GM23338 (cell line): ENCODE measurements around the gene TCF7L2. TPM values are rescaled to one million over a fixed set of nuclear protein-coding genes. Genes with fewer than 3 reads are reported as not detected.
A peak's percentile ranks its signal among the peaks of the same experiment; 100 is the strongest.

Experiments used
- ATAC-seq: fragments of 200-7000 bp; cut with Tn5 transposase; 3 replicates; pipeline ENCODE4 v1.9.1; 2020
- DNase-seq: peaks from one replicate; pipeline ENCODE4 v3.0.0-alpha.2; 2015; ENCODE audit warnings: low spot score
- H2AFZ ChIP-seq: fragments of 200-600 bp; sonication (generic); 2 replicates; pipeline ENCODE4 v1.8.0; 2016; ENCODE audit warnings: antibody characterized with exemption, mild to moderate bottlenecking, moderate library complexity
- H3F3A ChIP-seq: fragments of 200-600 bp; sonication (generic); replicated peaks from 2 replicates; pipeline ENCODE4 v1.8.0; 2017; ENCODE audit warnings: antibody characterized with exemption, mixed run types, low read depth
- H3K27ac ChIP-seq: fragments of 200-600 bp; sonication (generic); 2 replicates; pipeline ENCODE4 v1.6.1; 2016; ENCODE audit warnings: low read depth
- H3K27me3 ChIP-seq: fragments of 200-600 bp; sonication (generic); 2 replicates; pipeline ENCODE4 v1.8.0; 2016; ENCODE audit warnings: mild to moderate bottlenecking, mixed run types, moderate library complexity; ENCODE audit not compliant: insufficient read depth
- H3K36me3 ChIP-seq: fragments of 200-600 bp; sonication (generic); 2 replicates; pipeline ENCODE4 v1.8.0; 2016; ENCODE audit warnings: mild to moderate bottlenecking; ENCODE audit not compliant: insufficient read depth
- H3K4me1 ChIP-seq: fragments of 200-600 bp; sonication (generic); 2 replicates; pipeline ENCODE4 v1.8.0; 2016; ENCODE audit warnings: mild to moderate bottlenecking, moderate library complexity; ENCODE audit not compliant: insufficient read depth
- H3K4me2 ChIP-seq: fragments of 200-600 bp; sonication (generic); 2 replicates; pipeline ENCODE4 v1.7.1; 2017; ENCODE audit warnings: mixed run types
- H3K4me3 ChIP-seq: fragments of 200-600 bp; sonication (generic); 2 replicates; pipeline ENCODE4 v1.6.1; 2016; ENCODE audit warnings: mixed run types
- H3K79me2 ChIP-seq: fragments of 200-600 bp; sonication (generic); replicated peaks from 2 replicates; pipeline ENCODE4 v1.8.0; 2017; ENCODE audit warnings: mild to moderate bottlenecking; ENCODE audit not compliant: insufficient read depth
- H3K9me2 ChIP-seq: fragments of 200-600 bp; sonication (generic); 2 replicates; pipeline ENCODE4 v1.8.0; 2017; ENCODE audit not compliant: insufficient read depth
- H4K20me1 ChIP-seq: fragments of 200-600 bp; sonication (generic); replicated peaks from 2 replicates; pipeline ENCODE4 v1.8.0; 2017; ENCODE audit warnings: mild to moderate bottlenecking; ENCODE audit not compliant: insufficient read depth
- H3K27ac Mint-ChIP-seq: 2 replicates; pipeline ENCODE4 v1.8.0; 2020; ENCODE audit warnings: inconsistent platforms, mild to moderate bottlenecking, moderate library complexity, mixed read lengths
- H3K27me3 Mint-ChIP-seq: 3 replicates; pipeline ENCODE4 v1.8.0; 2022; ENCODE audit warnings: low read depth, mild to moderate bottlenecking, moderate library complexity, mixed read lengths, inconsistent platforms; ENCODE audit not compliant: insufficient read depth, poor library complexity
- H3K36me3 Mint-ChIP-seq: 3 replicates; pipeline ENCODE4 v1.8.0; 2021; ENCODE audit warnings: low read depth, mild to moderate bottlenecking, inconsistent platforms, moderate library complexity, mixed read lengths
- H3K4me1 Mint-ChIP-seq: 3 replicates; pipeline ENCODE4 v1.8.0; 2020; ENCODE audit warnings: mild to moderate bottlenecking, inconsistent platforms, mixed read lengths
- H3K4me3 Mint-ChIP-seq: 3 replicates; pipeline ENCODE4 v1.8.0; 2021; ENCODE audit warnings: moderate library complexity, mild to moderate bottlenecking, inconsistent platforms, mixed read lengths
- H3K9me3 Mint-ChIP-seq: 3 replicates; pipeline ENCODE4 v1.8.0; 2020; ENCODE audit warnings: moderate library complexity, mild to moderate bottlenecking, inconsistent platforms, mixed read lengths
- NANOG ChIP-seq: IDR thresholded peaks from 2 replicates; pipeline ENCODE4 v1.6.1; 2016; ENCODE audit warnings: antibody characterized with exemption, borderline replicate concordance
- STAT1 ChIP-seq: IDR thresholded peaks from one replicate; pipeline ENCODE4 v1.6.1; 2016; ENCODE audit warnings: antibody characterized with exemption; ENCODE audit not compliant: unreplicated experiment
- ZNF331 ChIP-seq: fragments of 250-450 bp; sonication (Bioruptor Pico); IDR thresholded peaks from 2 replicates; pipeline ENCODE4 v1.5.0; 2020; ENCODE audit warnings: low read depth, mild to moderate bottlenecking, moderate library complexity
- polyA plus RNA-seq: library from polyadenylated mRNA; unstranded; fragments of >200 nt; fragmentation: Nextera tagmentation; extraction: Ambion mirVana; gene quantifications from 2 replicates; pipeline ENCODE4 v1.2.1, GENCODE V29; 2016
- total RNA-seq: library from RNA; depleted of rRNA; stranded (reverse); fragments of >200 nt; shearing (Covaris generic); gene quantifications from 2 replicates; pipeline ENCODE4 v1.2.3, GENCODE V29; 2014
- TF ChIP-seq, protein P1 (sequence below): fragments of 250-450 bp; sonication (Bioruptor Pico); IDR thresholded peaks from 2 replicates; pipeline ENCODE4 v1.5.0; 2020; ENCODE audit warnings: mild to moderate bottlenecking, moderate library complexity
- TF ChIP-seq, protein P2 (sequence below), 2 experiments: fragments of 200-600 bp in 1 of 2; sonication (generic) in 1 of 2; conservative IDR thresholded peaks; 2 replicates each; pipeline versions ENCODE4 v1.5.1 to v1.6.1; 2016 to 2017; ENCODE audit warnings: antibody characterized with exemption in 2 of 2, low read depth in 2 of 2, mild to moderate bottlenecking in 2 of 2, moderate library complexity in 1 of 2

The TCF7L2 gene
- total and polyA plus RNA-seq, 2 experiments from 2014 or later = 32.2 to 80.8 TPM

DNA sequence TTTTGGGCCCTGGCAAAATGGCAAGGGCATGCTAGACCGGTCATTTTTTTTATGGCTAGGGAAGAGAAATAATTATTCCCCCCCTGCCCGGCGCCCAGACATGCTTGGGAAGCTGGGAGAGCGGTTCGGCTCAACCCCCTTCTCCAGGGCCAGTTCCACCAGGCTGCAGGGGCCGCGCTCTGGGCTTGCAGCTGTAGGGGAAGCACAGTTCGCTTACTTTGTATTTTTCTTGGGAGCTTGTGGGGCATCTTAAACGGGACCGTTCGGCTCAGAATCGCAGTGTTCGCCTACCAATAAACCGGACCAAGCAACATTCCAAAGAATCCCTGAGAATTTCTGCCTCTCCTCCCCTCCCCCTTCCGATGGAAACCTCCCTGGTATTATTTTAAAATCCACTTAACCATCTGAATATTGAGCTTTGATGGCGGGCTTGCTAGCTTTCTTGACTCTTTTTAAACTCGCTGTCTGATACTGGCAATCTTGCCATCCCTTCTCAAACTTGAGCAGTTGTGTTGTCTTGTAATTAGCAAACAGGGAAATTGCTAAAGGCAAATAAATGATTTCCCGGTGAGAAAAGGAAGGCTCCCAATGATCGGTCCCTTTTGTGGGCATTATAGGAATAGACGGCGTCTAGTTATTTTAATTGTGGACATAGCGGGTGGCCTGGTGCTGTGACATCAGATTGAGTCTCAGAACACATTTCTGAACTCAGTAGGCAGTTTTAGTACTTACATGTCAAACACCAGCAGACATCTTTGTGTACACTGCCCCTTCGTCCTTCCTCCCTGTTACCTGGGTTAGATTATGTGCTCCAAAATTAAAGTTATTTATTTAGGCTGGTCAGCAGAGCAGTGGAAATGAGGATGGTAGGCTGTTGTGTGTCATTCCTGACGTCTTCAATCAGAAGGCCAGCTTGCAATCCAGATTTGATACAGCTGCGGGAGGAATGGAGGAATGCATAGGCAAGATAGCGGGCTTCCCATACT, 3.4 kb downstream of the TCF7L2 start:
- H3K4me2 ChIP-seq = peak overlapping the region; percentile 95
- Mint-ChIP-seq H3K9me3 (peaks cover 3% of the 10 kb centered on the region; the same call in 1 of the 3 replicates), H3K27ac (peak overlapping the region; percentile 88), H3K4me1 (peaks cover 56% of the 10 kb centered on the region), H3K27me3 (peaks cover 11% of the 10 kb centered on the region), H3K36me3 (peaks cover 35% of the 10 kb centered on the region), H3K4me3 (peak overlapping the region; percentile 99)
- H3K27ac ChIP-seq = peak overlapping the region; percentile 98
- no peaks in the 10 kb centered on the region for H3K27me3 ChIP-seq
- ATAC-seq = peak; percentile 1; the same call in 1 of the 3 replicates
- peaks cover 43% of the 10 kb centered on the region for H3K4me1 ChIP-seq
- H3K36me3 ChIP-seq = no peaks in the 10 kb centered on the region
- no peaks in the 10 kb centered on the region for H4K20me1 ChIP-seq
- H3K9me2 ChIP-seq = no peaks in the 10 kb centered on the region
- H3K4me3 ChIP-seq = peak overlapping the region; percentile 83
- DNase-seq = peak; percentile 60
- peaks cover 69% of the 10 kb centered on the region for H3K79me2 ChIP-seq
- H2AFZ ChIP-seq = no peak overlapping the region
- TF ChIP-seq, protein P1, sequence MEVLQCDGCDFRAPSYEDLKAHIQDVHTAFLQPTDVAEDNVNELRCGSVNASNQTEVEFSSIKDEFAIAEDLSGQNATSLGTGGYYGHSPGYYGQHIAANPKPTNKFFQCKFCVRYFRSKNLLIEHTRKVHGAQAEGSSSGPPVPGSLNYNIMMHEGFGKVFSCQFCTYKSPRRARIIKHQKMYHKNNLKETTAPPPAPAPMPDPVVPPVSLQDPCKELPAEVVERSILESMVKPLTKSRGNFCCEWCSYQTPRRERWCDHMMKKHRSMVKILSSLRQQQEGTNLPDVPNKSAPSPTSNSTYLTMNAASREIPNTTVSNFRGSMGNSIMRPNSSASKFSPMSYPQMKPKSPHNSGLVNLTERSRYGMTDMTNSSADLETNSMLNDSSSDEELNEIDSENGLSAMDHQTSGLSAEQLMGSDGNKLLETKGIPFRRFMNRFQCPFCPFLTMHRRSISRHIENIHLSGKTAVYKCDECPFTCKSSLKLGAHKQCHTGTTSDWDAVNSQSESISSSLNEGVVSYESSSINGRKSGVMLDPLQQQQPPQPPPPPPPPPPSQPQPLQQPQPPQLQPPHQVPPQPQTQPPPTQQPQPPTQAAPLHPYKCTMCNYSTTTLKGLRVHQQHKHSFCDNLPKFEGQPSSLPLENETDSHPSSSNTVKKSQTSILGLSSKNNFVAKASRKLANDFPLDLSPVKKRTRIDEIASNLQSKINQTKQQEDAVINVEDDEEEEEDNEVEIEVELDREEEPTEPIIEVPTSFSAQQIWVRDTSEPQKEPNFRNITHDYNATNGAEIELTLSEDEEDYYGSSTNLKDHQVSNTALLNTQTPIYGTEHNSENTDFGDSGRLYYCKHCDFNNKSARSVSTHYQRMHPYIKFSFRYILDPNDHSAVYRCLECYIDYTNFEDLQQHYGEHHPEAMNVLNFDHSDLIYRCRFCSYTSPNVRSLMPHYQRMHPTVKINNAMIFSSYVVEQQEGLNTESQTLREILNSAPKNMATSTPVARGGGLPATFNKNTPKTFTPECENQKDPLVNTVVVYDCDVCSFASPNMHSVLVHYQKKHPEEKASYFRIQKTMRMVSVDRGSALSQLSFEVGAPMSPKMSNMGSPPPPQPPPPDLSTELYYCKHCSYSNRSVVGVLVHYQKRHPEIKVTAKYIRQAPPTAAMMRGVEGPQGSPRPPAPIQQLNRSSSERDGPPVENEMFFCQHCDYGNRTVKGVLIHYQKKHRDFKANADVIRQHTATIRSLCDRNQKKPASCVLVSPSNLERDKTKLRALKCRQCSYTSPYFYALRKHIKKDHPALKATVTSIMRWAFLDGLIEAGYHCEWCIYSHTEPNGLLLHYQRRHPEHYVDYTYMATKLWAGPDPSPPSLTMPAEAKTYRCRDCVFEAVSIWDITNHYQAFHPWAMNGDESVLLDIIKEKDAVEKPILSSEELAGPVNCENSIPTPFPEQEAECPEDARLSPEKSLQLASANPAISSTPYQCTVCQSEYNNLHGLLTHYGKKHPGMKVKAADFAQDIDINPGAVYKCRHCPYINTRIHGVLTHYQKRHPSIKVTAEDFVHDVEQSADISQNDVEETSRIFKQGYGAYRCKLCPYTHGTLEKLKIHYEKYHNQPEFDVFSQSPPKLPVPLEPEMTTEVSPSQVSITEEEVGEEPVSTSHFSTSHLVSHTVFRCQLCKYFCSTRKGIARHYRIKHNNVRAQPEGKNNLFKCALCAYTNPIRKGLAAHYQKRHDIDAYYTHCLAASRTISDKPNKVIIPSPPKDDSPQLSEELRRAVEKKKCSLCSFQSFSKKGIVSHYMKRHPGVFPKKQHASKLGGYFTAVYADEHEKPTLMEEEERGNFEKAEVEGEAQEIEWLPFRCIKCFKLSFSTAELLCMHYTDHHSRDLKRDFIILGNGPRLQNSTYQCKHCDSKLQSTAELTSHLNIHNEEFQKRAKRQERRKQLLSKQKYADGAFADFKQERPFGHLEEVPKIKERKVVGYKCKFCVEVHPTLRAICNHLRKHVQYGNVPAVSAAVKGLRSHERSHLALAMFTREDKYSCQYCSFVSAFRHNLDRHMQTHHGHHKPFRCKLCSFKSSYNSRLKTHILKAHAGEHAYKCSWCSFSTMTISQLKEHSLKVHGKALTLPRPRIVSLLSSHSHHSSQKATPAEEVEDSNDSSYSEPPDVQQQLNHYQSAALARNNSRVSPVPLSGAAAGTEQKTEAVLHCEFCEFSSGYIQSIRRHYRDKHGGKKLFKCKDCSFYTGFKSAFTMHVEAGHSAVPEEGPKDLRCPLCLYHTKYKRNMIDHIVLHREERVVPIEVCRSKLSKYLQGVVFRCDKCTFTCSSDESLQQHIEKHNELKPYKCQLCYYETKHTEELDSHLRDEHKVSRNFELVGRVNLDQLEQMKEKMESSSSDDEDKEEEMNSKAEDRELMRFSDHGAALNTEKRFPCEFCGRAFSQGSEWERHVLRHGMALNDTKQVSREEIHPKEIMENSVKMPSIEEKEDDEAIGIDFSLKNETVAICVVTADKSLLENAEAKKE (CRISPR knock-in tag) = no peak
- no peak for TF ChIP-seq STAT1
- TF ChIP-seq NANOG = no peak
- no peak for TF ChIP-seq ZNF331
- TF ChIP-seq, protein P2, sequence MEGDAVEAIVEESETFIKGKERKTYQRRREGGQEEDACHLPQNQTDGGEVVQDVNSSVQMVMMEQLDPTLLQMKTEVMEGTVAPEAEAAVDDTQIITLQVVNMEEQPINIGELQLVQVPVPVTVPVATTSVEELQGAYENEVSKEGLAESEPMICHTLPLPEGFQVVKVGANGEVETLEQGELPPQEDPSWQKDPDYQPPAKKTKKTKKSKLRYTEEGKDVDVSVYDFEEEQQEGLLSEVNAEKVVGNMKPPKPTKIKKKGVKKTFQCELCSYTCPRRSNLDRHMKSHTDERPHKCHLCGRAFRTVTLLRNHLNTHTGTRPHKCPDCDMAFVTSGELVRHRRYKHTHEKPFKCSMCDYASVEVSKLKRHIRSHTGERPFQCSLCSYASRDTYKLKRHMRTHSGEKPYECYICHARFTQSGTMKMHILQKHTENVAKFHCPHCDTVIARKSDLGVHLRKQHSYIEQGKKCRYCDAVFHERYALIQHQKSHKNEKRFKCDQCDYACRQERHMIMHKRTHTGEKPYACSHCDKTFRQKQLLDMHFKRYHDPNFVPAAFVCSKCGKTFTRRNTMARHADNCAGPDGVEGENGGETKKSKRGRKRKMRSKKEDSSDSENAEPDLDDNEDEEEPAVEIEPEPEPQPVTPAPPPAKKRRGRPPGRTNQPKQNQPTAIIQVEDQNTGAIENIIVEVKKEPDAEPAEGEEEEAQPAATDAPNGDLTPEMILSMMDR (conservative IDR thresholded peaks at IDR 0.05; ENCODE audit: low read depth in 2 of 2) = no peak
- H3F3A ChIP-seq = peaks cover 13% of the 10 kb centered on the region; the same call in 1 of the 2 replicates
